NT2/D1 (cell line): ENCODE results near the gene BPGM.

Experiments used
- SUZ12 ChIP-seq: IDR thresholded peaks from 2 replicates; pipeline ENCODE4 v1.6.1; 2011; ENCODE audit not compliant: insufficient read length, insufficient read depth; ENCODE audit errors: extremely low read depth
- ZNF274 ChIP-seq: IDR thresholded peaks from 2 replicates; pipeline ENCODE4 v1.6.1; 2011; ENCODE audit warnings: mild to moderate bottlenecking, low read depth, low read length

GRCh38 chr7:134645935-134646334 lies 718 bp upstream of the BPGM start:
- TF ChIP-seq ZNF274 (no peak), SUZ12 (no peak)
